ENCODE data around the gene IFNGR2.

DNA sequence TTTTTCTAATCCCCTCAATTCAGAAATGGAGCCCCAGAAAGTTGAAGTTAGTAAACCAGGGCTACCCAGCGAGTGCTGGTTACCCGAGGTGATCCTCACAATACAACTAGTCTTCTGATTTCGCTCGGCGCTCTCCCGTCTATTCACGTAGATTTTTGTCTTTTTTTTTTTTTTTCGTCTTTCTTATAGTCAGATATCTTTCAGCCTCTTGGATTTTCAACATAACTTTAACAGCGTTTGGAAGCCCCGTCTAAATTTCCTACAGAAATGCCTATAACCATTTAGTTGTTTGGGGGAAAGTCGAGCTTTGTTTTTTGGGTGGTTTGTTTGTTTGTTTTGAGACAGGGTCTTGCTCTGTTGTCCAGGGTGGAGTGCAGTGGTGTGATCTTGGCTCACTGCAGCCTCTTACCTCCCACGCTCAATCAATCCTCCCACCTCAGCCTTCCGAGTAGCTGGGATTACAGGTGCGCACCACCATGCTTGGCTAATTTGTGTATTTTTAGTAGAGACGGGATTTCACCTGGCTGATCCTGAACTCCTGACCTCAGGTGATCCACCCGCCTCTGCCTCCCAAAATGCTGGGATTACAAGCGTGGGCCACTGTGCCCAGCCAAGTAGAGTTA is 77.4 kb downstream of the IFNGR2 start:
- TF ChIP-seq CTCF (conservative IDR thresholded peaks at IDR 0.05; ENCODE audit: low read length) (no peak), EZH2phosphoT487 (IDR thresholded peaks at IDR 0.05; ENCODE audit: borderline replicate concordance) (no peak)
